ENCODE results near the gene ANAPC4.

GRCh38 chr4:25397305-25397704 is 20.2 kb downstream of the ANAPC4 start:
- TF ChIP-seq, protein P1, sequence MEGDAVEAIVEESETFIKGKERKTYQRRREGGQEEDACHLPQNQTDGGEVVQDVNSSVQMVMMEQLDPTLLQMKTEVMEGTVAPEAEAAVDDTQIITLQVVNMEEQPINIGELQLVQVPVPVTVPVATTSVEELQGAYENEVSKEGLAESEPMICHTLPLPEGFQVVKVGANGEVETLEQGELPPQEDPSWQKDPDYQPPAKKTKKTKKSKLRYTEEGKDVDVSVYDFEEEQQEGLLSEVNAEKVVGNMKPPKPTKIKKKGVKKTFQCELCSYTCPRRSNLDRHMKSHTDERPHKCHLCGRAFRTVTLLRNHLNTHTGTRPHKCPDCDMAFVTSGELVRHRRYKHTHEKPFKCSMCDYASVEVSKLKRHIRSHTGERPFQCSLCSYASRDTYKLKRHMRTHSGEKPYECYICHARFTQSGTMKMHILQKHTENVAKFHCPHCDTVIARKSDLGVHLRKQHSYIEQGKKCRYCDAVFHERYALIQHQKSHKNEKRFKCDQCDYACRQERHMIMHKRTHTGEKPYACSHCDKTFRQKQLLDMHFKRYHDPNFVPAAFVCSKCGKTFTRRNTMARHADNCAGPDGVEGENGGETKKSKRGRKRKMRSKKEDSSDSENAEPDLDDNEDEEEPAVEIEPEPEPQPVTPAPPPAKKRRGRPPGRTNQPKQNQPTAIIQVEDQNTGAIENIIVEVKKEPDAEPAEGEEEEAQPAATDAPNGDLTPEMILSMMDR (IDR thresholded peaks at IDR 0.05; ENCODE audit: insufficient read depth, low read depth, low read length): no peak
- TF ChIP-seq EZH2 (IDR thresholded peaks at IDR 0.05; ENCODE audit: insufficient read depth, low read length): no peak
